ENCODE data around the gene OR10V1.

OR10V1 gene

DNA sequence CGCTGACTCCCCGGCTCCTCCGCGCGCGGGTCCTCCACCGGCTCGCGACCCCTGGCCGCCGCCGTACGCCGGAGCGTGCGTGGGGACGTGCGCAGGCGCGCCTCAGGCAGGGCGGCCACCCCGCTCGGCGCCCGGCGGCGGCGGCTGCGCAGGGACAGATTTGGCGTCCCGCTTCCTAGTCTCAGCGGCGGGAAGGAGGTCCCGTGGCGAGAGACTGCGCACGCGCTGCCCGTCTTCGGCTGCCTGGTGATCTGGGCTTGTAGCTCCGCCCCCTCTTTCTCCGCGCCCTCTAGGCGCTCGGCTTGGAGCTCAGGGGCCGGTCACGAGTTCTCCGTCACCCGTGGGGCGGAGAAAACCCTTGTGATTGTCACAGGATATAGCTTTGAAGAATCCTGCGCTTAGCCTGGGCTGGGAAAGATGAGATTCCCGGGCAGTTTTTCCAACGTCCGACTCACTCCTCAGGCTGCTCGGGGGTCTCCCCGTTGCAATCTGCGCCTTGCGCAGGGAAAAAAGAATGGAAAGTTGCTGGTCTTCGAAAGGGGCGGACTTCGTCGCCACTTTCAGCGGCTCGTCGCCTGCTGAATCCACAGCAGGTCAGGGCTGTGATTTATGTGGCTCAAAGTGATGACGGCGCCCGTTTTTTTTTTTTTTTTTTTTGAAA lies 44.6 kb downstream of the OR10V1 start, which contains the start of gene PATL1:
Gene PATL1 (minus strand): TSS at position 88 of the 661 bp plus-strand sequence. CDS start 142 bp downstream, outside the sequence.
- peak; percentile 99 for DNase-seq (ENCODE audit: low read depth)

DNA sequence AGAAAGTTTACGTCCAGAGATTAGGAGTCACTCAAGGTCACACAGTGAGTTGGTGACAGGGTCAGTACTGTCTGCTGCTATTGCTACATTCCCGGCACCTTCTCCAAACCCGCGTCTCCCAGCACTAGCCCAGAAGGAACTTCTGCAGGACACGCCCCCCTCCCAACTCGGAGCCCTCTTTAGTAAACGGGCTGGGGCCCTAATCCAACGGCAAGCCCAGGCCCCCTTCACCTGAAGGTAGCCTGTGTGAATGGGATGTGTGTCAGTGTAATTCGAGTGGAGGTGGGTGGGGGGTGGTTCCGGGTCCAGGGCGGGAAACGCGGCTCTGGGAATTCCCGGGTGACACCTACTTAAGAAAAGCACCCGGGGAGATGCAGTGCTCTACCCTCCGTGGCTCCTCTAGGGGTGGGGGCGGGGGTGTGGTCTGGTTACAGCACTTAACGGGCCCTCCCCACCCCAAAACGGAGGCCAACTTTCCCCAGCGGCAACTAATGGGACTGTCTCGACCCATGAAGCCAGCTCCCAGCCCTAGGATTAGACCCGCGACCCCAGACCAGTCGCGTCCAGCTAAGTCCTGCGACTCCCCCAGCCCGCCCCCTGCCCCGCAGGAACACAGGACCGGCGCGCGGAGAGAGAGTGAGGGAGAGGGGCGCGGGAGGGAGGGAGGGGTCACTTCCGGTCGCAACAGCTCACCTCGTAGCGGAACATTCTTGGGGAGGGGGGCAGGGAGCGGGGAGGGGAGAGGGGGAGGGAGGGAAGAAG lies 45.3 kb downstream of the OR10V1 start:
- DNase-seq (ENCODE audit: low read depth): peak; percentile 47

DNA sequence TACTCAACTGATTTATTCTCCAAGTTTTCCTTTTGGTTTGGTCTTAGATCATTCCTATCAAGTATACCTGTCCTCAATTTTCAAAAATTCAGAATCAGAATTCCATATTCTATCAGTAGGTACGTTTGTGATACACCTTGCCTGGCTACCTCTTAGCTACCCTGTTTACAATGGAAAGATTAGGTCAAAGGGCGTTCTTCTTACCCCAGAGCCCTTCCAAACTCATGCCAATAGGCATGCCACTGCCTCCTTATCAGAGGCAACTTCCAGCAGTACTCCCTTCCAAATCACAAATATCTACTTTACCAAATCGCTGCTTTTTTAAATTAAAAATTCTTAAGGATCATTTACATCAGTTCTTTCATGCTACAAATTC lies 45.8 kb downstream of the OR10V1 start:
- DNase-seq (ENCODE audit: low read depth): no peak

DNA sequence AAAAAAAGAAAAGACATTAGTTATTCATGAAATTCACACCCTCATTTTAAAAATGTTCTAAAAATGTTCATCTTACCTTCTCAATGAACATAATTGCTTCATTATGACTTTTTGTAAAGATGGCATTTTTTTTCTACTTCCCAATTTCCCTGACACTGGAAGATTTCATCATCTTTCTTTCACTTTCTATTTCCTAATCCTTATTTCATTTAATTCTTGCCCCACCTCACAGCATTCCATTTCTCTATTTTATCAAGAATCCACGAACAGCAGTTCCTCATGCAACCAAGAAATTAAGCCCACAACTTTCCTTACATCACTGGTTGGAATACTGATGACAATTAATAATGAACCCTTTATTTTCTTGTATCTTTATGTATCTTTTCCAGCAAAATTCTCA lies 46.7 kb downstream of the OR10V1 start:
- DNase-seq (ENCODE audit: low read depth): no peak

All from T follicular helper cell (primary cell).